NOMO-1 treated with dmso at 0.1 percent for 144 hours (cell line): ENCODE data around the gene TTLL10.

Experiments
- DNase-seq: peaks from one replicate; lab custom pipeline; 2025; ENCODE audit not compliant: unreplicated experiment; lab: John Stamatoyannopoulos, UW

TTLL10 gene

GRCh38 chr1:1233567-1233892, 59.9 kb downstream of the TTLL10 start:
- DNase-seq = no peak

- no peak for DNase-seq
These were observed 60.6 kb downstream of the TTLL10 start for GRCh38 chr1:1234180-1234808.

- DNase-seq = no peak
These were observed 61.5 kb downstream of the TTLL10 start for GRCh38 chr1:1235016-1235744.

GRCh38 chr1:1236176-1236763, 62.6 kb downstream of the TTLL10 start:
- DNase-seq = no peak

GRCh38 chr1:1236945-1237873, 63.5 kb downstream of the TTLL10 start:
- no peak for DNase-seq

GRCh38 chr1:1237874-1238701, 64.4 kb downstream of the TTLL10 start:
- no peak for DNase-seq

GRCh38 chr1:1238702-1239178, 65.1 kb downstream of the TTLL10 start:
- no peak for DNase-seq

- DNase-seq = no peak
These were observed 65.5 kb downstream of the TTLL10 start for GRCh38 chr1:1239227-1239613.

GRCh38 chr1:1239614-1240347, 66.1 kb downstream of the TTLL10 start:
- no peak for DNase-seq

- no peak for DNase-seq
These were observed 66.7 kb downstream of the TTLL10 start for GRCh38 chr1:1240348-1240732.

GRCh38 chr1:1240822-1241587, 67.3 kb downstream of the TTLL10 start:
- DNase-seq = no peak

- no peak for DNase-seq
These were observed 68.0 kb downstream of the TTLL10 start for GRCh38 chr1:1241588-1242219.

GRCh38 chr1:1242461-1243265, 69.0 kb downstream of the TTLL10 start:
- DNase-seq = no peak

- no peak for DNase-seq
These were observed 69.6 kb downstream of the TTLL10 start for GRCh38 chr1:1243266-1243660.

- no peak for DNase-seq
These were observed 70.1 kb downstream of the TTLL10 start for GRCh38 chr1:1243807-1244191.

- no peak for DNase-seq
These were observed 70.6 kb downstream of the TTLL10 start for GRCh38 chr1:1244192-1244811.

- no peak for DNase-seq
These were observed 71.6 kb downstream of the TTLL10 start for GRCh38 chr1:1245178-1245816.
